HepG2 (cell line): ENCODE results near the gene SELENOH. TPM values are rescaled to one million over a fixed set of nuclear protein-coding genes. Genes with fewer than 3 reads are reported as not detected.

Experiments
- ATAC-seq: fragments of 200-7000 bp; cut with Tn5 transposase; 3 replicates; pipeline ENCODE4 v1.9.1; 2020; ENCODE audit warnings: mild to moderate bottlenecking, moderate library complexity
- BruUV-seq: library from RNA; stranded (reverse); fragments of 400-500 nt; replicated peaks from 2 replicates; lab custom pipeline; 2021; lab: Mats Ljungman, UMichigan
- CTCF ChIA-PET: fragments of 300-600 bp; formaldehyde crosslinking; extraction: SDS; loops from one replicate; lab custom pipeline; 2021; ENCODE audit warnings: low total read pairs, inconsistent platforms, low intra/inter-chr PET ratio; lab: Yijun Ruan, JAX
- POLR2A ChIA-PET: fragments of 350-600 bp; sonication (Branson Sonifier 250); formaldehyde crosslinking; loops from one replicate; lab custom pipeline; 2020; ENCODE audit warnings: antibody characterized with exemption, inconsistent platforms; lab: Yijun Ruan, JAX
- DNase-seq: peaks from one replicate; pipeline ENCODE4 v3.0.0-alpha.2; 2015; ENCODE audit warnings: low spot score
- FAIRE-seq: peaks from 3 replicates; lab custom pipeline; 2011; peaks lifted over from hg19 to GRCh38; lab: Jason Lieb, UNC
- H2AFZ ChIP-seq: one replicate; pipeline ENCODE4 v1.6.1; 2011; ENCODE audit warnings: low read length, inconsistent platforms
- H3K27ac ChIP-seq: fragments of 300-600 bp; 3 replicates; pipeline ENCODE4 v1.8.0; 2011; ENCODE audit warnings: mixed run types, mild to moderate bottlenecking, mixed read lengths, low read length, inconsistent platforms; ENCODE audit not compliant: insufficient read depth; ENCODE audit errors: extremely low read length
- H3K27me3 ChIP-seq, 2 experiments: fragments of 200-600 bp in 1 of 2; 2 replicates in 1 of 2; 3 replicates in 1 of 2; pipeline versions ENCODE4 v1.6.0 to v1.8.0; 2011; ENCODE audit warnings: low read length in 2 of 2, mild to moderate bottlenecking in 2 of 2, moderate library complexity in 2 of 2, inconsistent platforms in 1 of 2; ENCODE audit not compliant: insufficient read depth in 2 of 2, control insufficient read depth in 1 of 2
- H3K36me3 ChIP-seq, 2 experiments: fragments of 200-600 bp in 1 of 2; replicated peaks in 1 of 2; 2 replicates in 1 of 2; 3 replicates in 1 of 2; pipeline versions ENCODE4 v1.5.1 to v1.8.0; 2011; ENCODE audit warnings: low read length in 2 of 2, inconsistent platforms in 1 of 2; ENCODE audit not compliant: insufficient read depth in 2 of 2, control insufficient read depth in 1 of 2
- H3K4me1 ChIP-seq: 2 replicates; pipeline ENCODE4 v1.5.1; 2012; ENCODE audit warnings: low read length, inconsistent platforms; ENCODE audit not compliant: insufficient read depth
- H3K4me2 ChIP-seq: 2 replicates; pipeline ENCODE4 v1.6.0; 2011; ENCODE audit warnings: low read depth, low read length, inconsistent platforms
- H3K4me3 ChIP-seq, 3 experiments: fragments of 200-600 bp in 1 of 3; sonication (generic), shearing (Covaris generic) in 1 of 3; replicated peaks in 1 of 3; 2 replicates each; pipeline ENCODE4 v1.5.1; 2011 to 2016; ENCODE audit warnings: low read length in 3 of 3, inconsistent platforms in 2 of 3, low read depth in 2 of 3, mild to moderate bottlenecking in 2 of 3, control low read depth in 1 of 3, mixed read lengths in 1 of 3; ENCODE audit not compliant: insufficient read depth in 1 of 3
- H3K79me2 ChIP-seq: one replicate; pipeline ENCODE4 v1.6.1; 2011; ENCODE audit warnings: low read length, inconsistent platforms; ENCODE audit not compliant: insufficient read depth
- H3K9ac ChIP-seq: 2 replicates; pipeline ENCODE4 v1.6.0; 2011; ENCODE audit warnings: mild to moderate bottlenecking, low read depth, low read length, inconsistent platforms; ENCODE audit not compliant: insufficient read depth
- H3K9me3 ChIP-seq: 2 replicates; pipeline ENCODE4 v1.5.1; 2012; ENCODE audit warnings: mild to moderate bottlenecking, low read length
- H4K20me1 ChIP-seq: 2 replicates; pipeline ENCODE4 v1.6.0; 2011; ENCODE audit warnings: inconsistent platforms, mild to moderate bottlenecking, low read length, moderate library complexity; ENCODE audit not compliant: insufficient read depth
- ATRX ChIP-seq: sonication (generic); formaldehyde crosslinking; IDR thresholded peaks from 2 replicates; pipeline ENCODE4 v1.4.0; 2020; ENCODE audit warnings: missing genetic modification reagents, borderline replicate concordance
- NR2C2 ChIP-seq: sonication (generic); formaldehyde crosslinking; IDR thresholded peaks from 2 replicates; pipeline ENCODE4 v1.4.0; 2020; ENCODE audit warnings: missing genetic modification reagents, mild to moderate bottlenecking, moderate library complexity, borderline replicate concordance
- ZFP36L2 ChIP-seq: sonication (generic); formaldehyde crosslinking; IDR thresholded peaks from 2 replicates; pipeline ENCODE4 v1.4.0; 2020; ENCODE audit warnings: missing genetic modification reagents
- ZFYVE20 ChIP-seq: sonication (generic); formaldehyde crosslinking; IDR thresholded peaks from 2 replicates; pipeline ENCODE4 v1.8.0; 2023; ENCODE audit warnings: low read depth, mild to moderate bottlenecking, moderate library complexity, missing genetic modification reagents, borderline replicate concordance
- ZNF496 ChIP-seq: sonication (generic); formaldehyde crosslinking; IDR thresholded peaks from 2 replicates; pipeline ENCODE4 v1.8.1; 2023; ENCODE audit warnings: mild to moderate bottlenecking, moderate library complexity, missing genetic modification reagents; ENCODE audit not compliant: insufficient replicate concordance
- ZNF546 ChIP-seq: sonication (generic); formaldehyde crosslinking; conservative IDR thresholded peaks from 2 replicates; pipeline ENCODE4 v1.8.1; 2023; ENCODE audit warnings: mild to moderate bottlenecking, missing genetic modification reagents
- ZNF687 ChIP-seq: sonication (generic); formaldehyde crosslinking; IDR thresholded peaks from 2 replicates; pipeline ENCODE4 v1.5.1; 2020; ENCODE audit warnings: mild to moderate bottlenecking, missing genetic modification reagents, moderate library complexity
- WGBS: methylation state at CpG from one replicate; pipeline ENCODE4 v1.1.6; 2017; ENCODE audit warnings: low lambda C conversion rate; 5-methylcytosine and 5-hydroxymethylcytosine counted together
- in situ Hi-C: cut with HindIII; loops from 2 replicates; pipeline ENCODE4 v1.10.0; 2017; ENCODE audit warnings: low pct_unique_long_range_greater_than_20kb; ENCODE audit not compliant: extremely low pct_ligation_motif_present
- intact Hi-C: fragments of 100-400 bp; cut with micrococcal nuclease; formaldehyde crosslinking; loops from one replicate; pipeline ENCODE4 v1.10.0; 2022; ENCODE audit not compliant: unreplicated experiment
- polyA plus RNA-seq, 8 experiments: library from polyadenylated mRNA; depleted of rRNA in 3 of 8; stranded (reverse) in 7 of 8; unstranded in 1 of 8; fragments of >200 nt; fragmentation: Illumina TruSeq in 4 of 8; extraction: Trizol in 4 of 8; gene quantifications; 2 replicates each; pipeline versions ENCODE4 v1.2.1 to v1.2.3, GENCODE V29; 2011 to 2016; ENCODE audit warnings: low read depth in 4 of 8, missing spikeins in 1 of 8, mixed read lengths in 1 of 8; ENCODE audit not compliant: insufficient read depth in 1 of 8
- total RNA-seq, 5 experiments: library from RNA; depleted of rRNA; stranded (reverse); fragments of >200 nt; fragmentation: Illumina TruSeq; extraction: Trizol; gene quantifications; 2 replicates each; pipeline ENCODE4 v1.2.3, GENCODE V29; 2016; ENCODE audit warnings: low read depth in 1 of 5

The SELENOH gene
- total and polyA plus RNA-seq, 2 of the 13 experiments (the other 11 are each of a cell fraction or from before 2014, with no cell fraction given), result 27.2 to 77.4 TPM

- Histone ChIP-seq H3K4me1 (peaks cover 7% of the 10 kb centered on the region; the same call in 1 of the 2 replicates), H3K4me2 (no peak overlapping the region), H4K20me1 (no peaks in the 10 kb centered on the region), H3K9me3 (no peaks in the 10 kb centered on the region), H3K36me3 (peaks cover 7 to 40% of the 10 kb centered on the region in 2 experiments), H3K4me3 (no peak overlapping the region), H3K27me3 (no peaks in the 10 kb centered on the region), H2AFZ (no peak overlapping the region), H3K27ac (no peak overlapping the region), H3K9ac (no peak overlapping the region), H3K79me2 (peaks cover 12% of the 10 kb centered on the region)
- DNase-seq (no peak), FAIRE-seq (no peak), ATAC-seq (no peak)
- WGBS, result 97% methylated on average over 5 of the region's 5 CpGs
- ChIA-PET CTCF (no interaction called here), POLR2A (interaction anchor here (1.0 to 1.2 kb wide), 3 partner anchors 16 to 55 kb away, joined by 3 to 5 read pairs (median 3); partner anchors contain the start of gene CTNND1)
- BruUV-seq, result no TSS peak
- TF ChIP-seq ATRX (CRISPR knock-in tag) (no peak), ZNF687 (no peak), ZFYVE20 (CRISPR knock-in tag) (no peak), ZNF546 (CRISPR knock-in tag) (no peak), ZFP36L2 (CRISPR knock-in tag) (no peak), ZNF496 (CRISPR knock-in tag) (no peak), NR2C2 (CRISPR knock-in tag) (no peak)
- intact Hi-C loops (no loop called here), in situ Hi-C loops (loop anchor here (10.0 kb wide), 1 partner anchor 770 kb away; no protein-coding TSS in a partner anchor)
Observed at GRCh38 chr11:57745206-57745605, 3.9 kb downstream of the SELENOH start.
